ENCODE results near the gene RBM42. TPM values are rescaled to one million over a fixed set of nuclear protein-coding genes. Genes with fewer than 3 reads are reported as not detected.

Gene RBM42
- total RNA-seq, 1 donor: 45.2 TPM

GRCh38 chr19:35644206-35644986 lies 15.6 kb downstream of the RBM42 start:
- H3K4me1 ChIP-seq (ENCODE audit: insufficient read depth, low read length): peaks cover 17% of the 10 kb centered on the region
- peak overlapping the region; percentile 77 for H3K4me3 ChIP-seq (ENCODE audit: insufficient read depth, low read length)
- H3K79me2 ChIP-seq (ENCODE audit: insufficient read depth, low read length): peaks cover 13% of the 10 kb centered on the region
- peak; percentile 99 for DNase-seq (ENCODE audit: insufficient read length, low spot score, missing footprints)
- peak overlapping the region; percentile 96 for H3K4me2 ChIP-seq (ENCODE audit: insufficient read depth, low read length)
- no peaks in the 10 kb centered on the region for H3K36me3 ChIP-seq (ENCODE audit: insufficient read depth, low read length)
- peak overlapping the region; percentile 37 for H3K27ac ChIP-seq (ENCODE audit: low read depth, low read length)
- no peak for TF ChIP-seq CTCF (IDR thresholded peaks at IDR 0.05; ENCODE audit: extremely low read depth, low read depth, low read length)
- H3K27me3 ChIP-seq (ENCODE audit: insufficient read depth, low read length): no peaks in the 10 kb centered on the region
- H4K20me1 ChIP-seq (ENCODE audit: insufficient read depth, low read length): no peaks in the 10 kb centered on the region
- H2AFZ ChIP-seq (ENCODE audit: low read length): peak overlapping the region; percentile 97
- no peaks in the 10 kb centered on the region for H3K9me3 ChIP-seq (ENCODE audit: low read depth, low read length)

- peaks cover 17% of the 10 kb centered on the region for H3K4me1 ChIP-seq (ENCODE audit: insufficient read depth, low read length)
- no peaks in the 10 kb centered on the region for H4K20me1 ChIP-seq (ENCODE audit: insufficient read depth, low read length)
- peaks cover 20% of the 10 kb centered on the region for H3K79me2 ChIP-seq (ENCODE audit: insufficient read depth, low read length)
- H2AFZ ChIP-seq (ENCODE audit: low read length): peak overlapping the region; percentile 97
- no peaks in the 10 kb centered on the region for H3K36me3 ChIP-seq (ENCODE audit: insufficient read depth, low read length)
- H3K4me3 ChIP-seq (ENCODE audit: insufficient read depth, low read length): peak overlapping the region; percentile 77
- TF ChIP-seq CTCF (IDR thresholded peaks at IDR 0.05; ENCODE audit: extremely low read depth, low read depth, low read length): no peak
- H3K27ac ChIP-seq (ENCODE audit: low read depth, low read length): peak overlapping the region; percentile 33
- H3K27me3 ChIP-seq (ENCODE audit: insufficient read depth, low read length): no peaks in the 10 kb centered on the region
- peak; percentile 92 for DNase-seq (ENCODE audit: insufficient read length, low spot score, missing footprints)
- no peaks in the 10 kb centered on the region for H3K9me3 ChIP-seq (ENCODE audit: low read depth, low read length)
- H3K4me2 ChIP-seq (ENCODE audit: insufficient read depth, low read length): peak overlapping the region; percentile 96
These were observed 16.3 kb downstream of the RBM42 start for GRCh38 chr19:35644987-35645679.

DNA sequence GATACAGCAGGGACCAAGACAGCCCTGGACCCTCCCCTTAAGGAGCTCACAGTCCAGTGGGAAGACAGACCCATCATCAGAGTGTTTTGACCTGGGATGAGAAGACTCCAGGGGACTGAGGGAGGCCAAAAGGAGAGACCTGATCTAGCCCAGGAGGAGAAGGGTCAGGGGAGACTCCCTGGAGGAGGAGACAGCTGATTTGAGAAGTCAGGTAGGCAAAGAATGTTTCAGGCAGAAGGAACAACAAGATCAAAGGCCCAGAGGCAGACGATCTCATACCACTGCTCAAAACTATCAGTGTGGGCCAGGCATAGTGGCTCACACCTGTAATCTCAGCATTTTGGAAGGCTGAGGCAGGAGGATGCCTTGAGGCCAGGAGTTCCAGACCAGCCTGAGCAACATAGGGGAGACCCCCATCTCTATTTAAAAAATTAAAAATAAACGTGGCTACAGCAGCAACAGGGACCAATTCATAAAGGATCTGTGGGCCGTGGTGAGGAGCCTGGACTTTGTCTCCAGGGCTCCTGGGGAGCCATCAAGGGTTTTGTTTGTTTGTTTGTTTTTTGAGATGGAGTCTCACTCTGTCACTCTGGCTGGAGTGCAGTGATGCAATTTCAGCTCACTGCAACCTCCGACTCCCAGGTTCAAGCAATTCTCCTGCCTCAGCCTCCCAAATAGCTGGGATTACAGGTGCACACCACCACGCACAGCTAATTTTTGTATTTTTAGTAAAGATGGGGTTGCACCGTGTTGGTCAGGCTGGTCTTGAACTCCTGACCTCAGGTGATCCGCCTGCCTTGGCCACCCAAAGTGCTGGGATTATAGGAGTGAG lies 17.1 kb downstream of the RBM42 start:
- Histone ChIP-seq H3K4me2 (ENCODE audit: insufficient read depth, low read length) (no peak overlapping the region), H4K20me1 (ENCODE audit: insufficient read depth, low read length) (peaks cover 5% of the 10 kb centered on the region), H3K27ac (ENCODE audit: low read depth, low read length) (no peak overlapping the region), H3K79me2 (ENCODE audit: insufficient read depth, low read length) (peaks cover 28% of the 10 kb centered on the region), H3K4me1 (ENCODE audit: insufficient read depth, low read length) (peaks cover 17% of the 10 kb centered on the region), H2AFZ (ENCODE audit: low read length) (peak overlapping the region; percentile 97), H3K4me3 (ENCODE audit: insufficient read depth, low read length) (no peak overlapping the region), H3K36me3 (ENCODE audit: insufficient read depth, low read length) (peaks cover 1% of the 10 kb centered on the region), H3K27me3 (ENCODE audit: insufficient read depth, low read length) (no peaks in the 10 kb centered on the region), H3K9me3 (ENCODE audit: low read depth, low read length) (no peaks in the 10 kb centered on the region)
- no peak for TF ChIP-seq CTCF (IDR thresholded peaks at IDR 0.05; ENCODE audit: extremely low read depth, low read depth, low read length)
- DNase-seq (ENCODE audit: insufficient read length, low spot score, missing footprints): peak; percentile 25

Measured in osteoblast (primary cell).